IMR-90 (cell line): ENCODE measurements around the gene PCP4L1. TPM values are rescaled to one million over a fixed set of nuclear protein-coding genes. Genes with fewer than 3 reads are reported as not detected.

Source experiments
- ATAC-seq: fragments of 200-7000 bp; cut with Tn5 transposase; 2 replicates; pipeline ENCODE4 v1.9.1; 2020; ENCODE audit warnings: low read depth, mild to moderate bottlenecking, moderate library complexity
- BruUV-seq: library from RNA; stranded (reverse); fragments of 400-500 nt; replicated peaks from 2 replicates; lab custom pipeline; 2021; lab: Mats Ljungman, UMichigan
- CTCF ChIA-PET: fragments of 300-600 bp; formaldehyde crosslinking; extraction: SDS; loops from one replicate; lab custom pipeline; 2021; ENCODE audit warnings: antibody characterized with exemption; lab: Yijun Ruan, JAX
- POLR2A ChIA-PET: fragments of 300-600 bp; sonication (Branson Sonifier 250); formaldehyde crosslinking; loops from one replicate; lab custom pipeline; 2022; ENCODE audit warnings: antibody characterized with exemption; ENCODE audit not compliant: unreplicated experiment; lab: Charles Lee
- DNase-seq: peaks from one replicate; pipeline ENCODE4 v3.0.0; 2013
- H2AFZ ChIP-seq: replicated peaks from 2 replicates; pipeline ENCODE3; 2013; ENCODE audit warnings: low read length, mild to moderate bottlenecking; ENCODE audit not compliant: poor library complexity
- H2AK5ac ChIP-seq: 2 replicates; pipeline ENCODE4 v1.6.1; 2013; ENCODE audit warnings: low read depth, low read length, inconsistent platforms
- H2AK9ac ChIP-seq: replicated peaks from 2 replicates; pipeline ENCODE3; 2013; ENCODE audit warnings: mild to moderate bottlenecking, low read depth, low read length, moderate library complexity; ENCODE audit not compliant: poor library complexity
- H2BK120ac ChIP-seq: 2 replicates; pipeline ENCODE4 v1.6.1; 2013; ENCODE audit warnings: low read depth, low read length, inconsistent platforms
- H2BK15ac ChIP-seq: 3 replicates; pipeline ENCODE4 v1.6.1; 2013; ENCODE audit warnings: low read depth, low read length, inconsistent platforms
- H2BK20ac ChIP-seq: 2 replicates; pipeline ENCODE4 v1.6.1; 2013; ENCODE audit warnings: low read depth, mild to moderate bottlenecking, inconsistent platforms, low read length, moderate library complexity
- H2BK5ac ChIP-seq: 2 replicates; pipeline ENCODE4 v1.6.1; 2013; ENCODE audit warnings: mild to moderate bottlenecking, low read depth, low read length, inconsistent platforms; ENCODE audit not compliant: poor library complexity, severe bottlenecking
- H3K14ac ChIP-seq: replicated peaks from 2 replicates; pipeline ENCODE4 v1.6.1; 2013; ENCODE audit warnings: low read depth, low read length, inconsistent platforms
- H3K18ac ChIP-seq: 2 replicates; pipeline ENCODE4 v1.6.1; 2013; ENCODE audit warnings: low read depth, low read length, control low read depth
- H3K23ac ChIP-seq: 2 replicates; pipeline ENCODE4 v1.6.1; 2013; ENCODE audit warnings: low read depth, low read length, inconsistent platforms
- H3K27ac ChIP-seq: 2 replicates; pipeline ENCODE4 v1.5.1; 2013; ENCODE audit warnings: mild to moderate bottlenecking, control low read depth, low read length; ENCODE audit not compliant: insufficient read depth
- H3K27me3 ChIP-seq: 2 replicates; pipeline ENCODE4 v1.6.1; 2013; ENCODE audit warnings: low read length; ENCODE audit not compliant: control insufficient read depth, insufficient read depth
- H3K36me3 ChIP-seq: 2 replicates; pipeline ENCODE4 v1.6.1; 2013; ENCODE audit warnings: low read length, mixed read lengths; ENCODE audit not compliant: control insufficient read depth, insufficient read depth
- H3K4ac ChIP-seq: 2 replicates; pipeline ENCODE4 v1.6.1; 2013; ENCODE audit warnings: low read depth, low read length, inconsistent platforms
- H3K4me1 ChIP-seq: 2 replicates; pipeline ENCODE4 v1.6.1; 2013; ENCODE audit warnings: low read length, mixed read lengths; ENCODE audit not compliant: control insufficient read depth, insufficient read depth
- H3K4me2 ChIP-seq: 2 replicates; pipeline ENCODE4 v1.6.1; 2013; ENCODE audit warnings: low read depth, mild to moderate bottlenecking, control low read depth, low read length, moderate library complexity
- H3K4me3 ChIP-seq: 2 replicates; pipeline ENCODE4 v1.5.1; 2013; ENCODE audit warnings: low read depth, mild to moderate bottlenecking, control low read depth, low read length, moderate library complexity; ENCODE audit not compliant: insufficient read depth
- H3K56ac ChIP-seq: 2 replicates; pipeline ENCODE4 v1.6.1; 2013; ENCODE audit warnings: low read length, inconsistent platforms; ENCODE audit not compliant: insufficient read depth; ENCODE audit errors: extremely low read depth
- H3K79me1 ChIP-seq, 2 experiments: 2 replicates each; pipeline ENCODE4 v1.6.1; 2013; ENCODE audit warnings: low read length in 2 of 2, inconsistent platforms in 1 of 2, low read depth in 1 of 2
- H3K9ac ChIP-seq: 2 replicates; pipeline ENCODE4 v1.6.1; 2013; ENCODE audit warnings: low read depth, low read length, control low read depth
- H3K9me1 ChIP-seq: 2 replicates; pipeline ENCODE4 v1.6.1; 2013; ENCODE audit warnings: low read length, inconsistent platforms; ENCODE audit not compliant: insufficient read depth
- H3K9me3 ChIP-seq: 2 replicates; pipeline ENCODE4 v1.6.1; 2013; ENCODE audit warnings: low read length; ENCODE audit not compliant: control insufficient read depth, insufficient read depth
- H4K20me1 ChIP-seq: 2 replicates; pipeline ENCODE4 v1.6.1; 2013; ENCODE audit warnings: low read length, inconsistent platforms; ENCODE audit not compliant: insufficient read depth
- H4K5ac ChIP-seq: 2 replicates; pipeline ENCODE4 v1.6.1; 2013; ENCODE audit warnings: mild to moderate bottlenecking, low read depth, low read length, control low read depth
- H4K8ac ChIP-seq, 2 experiments: 2 replicates each; pipeline ENCODE4 v1.6.1; 2013; ENCODE audit warnings: low read depth in 2 of 2, low read length in 2 of 2, control low read depth in 1 of 2, inconsistent platforms in 1 of 2
- H4K91ac ChIP-seq: 2 replicates; pipeline ENCODE4 v1.6.1; 2013; ENCODE audit warnings: low read depth, low read length, inconsistent platforms; ENCODE audit not compliant: insufficient read depth
- NFE2L2 ChIP-seq: fragments of 150-350 bp; IDR thresholded peaks from 2 replicates; pipeline ENCODE4 v1.6.1; 2016; ENCODE audit warnings: low read depth, mild to moderate bottlenecking, low read length
- POLR2A ChIP-seq: IDR thresholded peaks from 2 replicates; pipeline ENCODE4 v1.6.1; 2012; ENCODE audit warnings: mild to moderate bottlenecking, low read depth, low read length
- WGBS, 2 experiments: methylation state at CpG; one replicate each; pipeline versions ENCODE4 v1.1.5 to v1.1.7; 2013; ENCODE audit warnings: missing lambda C conversion rate in 2 of 2; ENCODE audit not compliant: insufficient read length in 1 of 2; ENCODE audit errors: extremely low coverage in 2 of 2; 5-methylcytosine and 5-hydroxymethylcytosine counted together
- dilution Hi-C: fragments of 300-500 bp; cut with HindIII; formaldehyde crosslinking; loops from one replicate; pipeline ENCODE4 v1.14.3; 2018; ENCODE audit warnings: low sequenced_read_pairs; ENCODE audit not compliant: unreplicated experiment
- in situ Hi-C: fragments of 300-500 bp; cut with MboI; formaldehyde crosslinking; loops from 3 replicates; pipeline ENCODE4 v1.14.3; 2019; ENCODE audit warnings: low sequenced_read_pairs, inconsistent platforms, mixed read lengths
- intact Hi-C: fragments of 100-400 bp; cut with micrococcal nuclease; formaldehyde crosslinking; loops from 2 replicates; pipeline ENCODE4 v1.10.0; 2022
- polyA plus RNA-seq, 3 experiments: library from polyadenylated mRNA; depleted of rRNA; stranded (reverse); fragments of >200 nt; gene quantifications; 2 replicates each; pipeline ENCODE4 v1.2.3, GENCODE V29; 2012; ENCODE audit warnings: low replicate concordance in 1 of 3
- total RNA-seq: library from RNA; depleted of rRNA; stranded (reverse); fragments of >200 nt; gene quantifications from 2 replicates; pipeline ENCODE4 v1.2.3, GENCODE V29; 2012

The PCP4L1 gene
- total and polyA plus RNA-seq, 2 of the 4 experiments (the other 2 are of a cell fraction): not detected

DNA sequence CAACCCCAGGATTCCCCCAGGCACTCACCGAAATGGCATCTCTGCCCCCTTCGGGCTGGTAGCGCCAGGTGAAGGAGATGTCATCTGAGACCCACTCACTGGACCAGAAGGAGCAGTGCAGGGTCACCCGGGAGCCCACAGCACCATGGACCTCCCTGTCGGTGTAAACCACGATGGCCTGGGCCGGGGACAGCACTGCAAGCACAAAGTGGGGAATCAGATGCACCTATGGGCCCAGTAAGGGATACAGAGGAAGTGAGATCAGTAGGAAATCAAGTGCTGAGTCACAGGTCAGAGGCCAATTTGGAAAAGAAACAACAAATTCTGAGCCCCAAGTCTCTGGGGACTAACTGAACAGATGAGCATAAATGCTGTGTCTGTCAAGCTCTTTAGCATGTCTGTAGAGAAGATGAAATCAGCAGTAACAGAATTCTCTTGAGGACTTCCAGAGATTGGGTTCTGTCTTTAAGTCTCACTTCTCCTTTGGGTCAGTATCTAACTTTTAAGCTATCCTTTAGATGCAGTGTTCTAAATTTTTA is 48.8 kb downstream of the PCP4L1 start:
- CTCF ChIA-PET: interaction anchor here (1.4 kb wide), 1 partner anchor 16 kb away, joined by 5 read pairs; no protein-coding TSS in a partner anchor

More for the DNA sequence above, 48.8 kb downstream of the PCP4L1 start:
- Histone ChIP-seq H4K8ac (peak overlapping the region in 1 of 2 experiments; percentile 60; a peak in 3 of 4 replicates), H2BK5ac (no peak overlapping the region), H4K91ac (no peak overlapping the region; the same call in 1 of the 2 replicates), H3K27me3 (peaks cover 5% of the 10 kb centered on the region; the same call in 1 of the 2 replicates), H3K36me3 (no peaks in the 10 kb centered on the region), H4K20me1 (no peaks in the 10 kb centered on the region), H3K4me3 (no peak overlapping the region), H3K79me1 (no peaks in the 10 kb centered on the region; a peak in 1 of 4 replicates), H3K23ac (no peak overlapping the region), H2AFZ (peak overlapping the region; percentile 63), H3K9me1 (peaks cover 7% of the 10 kb centered on the region; the same call in 1 of the 2 replicates), H3K9ac (no peak overlapping the region), H3K27ac (no peak overlapping the region), H2BK120ac (peak overlapping the region; percentile 68; the same call in 1 of the 2 replicates), H3K4me2 (no peak overlapping the region), H2AK5ac (peak overlapping the region; percentile 71), H2AK9ac (peak overlapping the region; percentile 72), H3K4me1 (peaks cover 10% of the 10 kb centered on the region; the same call in 1 of the 2 replicates), H3K56ac (no peak overlapping the region), H3K18ac (no peak overlapping the region; the same call in 1 of the 2 replicates), H3K14ac (peak overlapping the region; percentile 59; the same call in 1 of the 2 replicates), H4K5ac (no peak overlapping the region; the same call in 1 of the 2 replicates), H3K4ac (no peak overlapping the region; the same call in 1 of the 2 replicates), H2BK15ac (no peak overlapping the region), H2BK20ac (no peak overlapping the region), H3K9me3 (no peaks in the 10 kb centered on the region)
- TF ChIP-seq NFE2L2: 0 out of 2 replicates have a peak, but pooled peaks have one; percentile 45
- TF ChIP-seq POLR2A: no peak
- no TSS peak for BruUV-seq
- intact Hi-C loops (no loop called here), in situ Hi-C loops (no loop called here), dilution Hi-C loops (no loop called here)
- ATAC-seq: peak; percentile 30; the same call in 1 of the 2 replicates
- DNase-seq: peak; percentile 50
- 100% methylated on average over 5 of the region's 7 CpGs; no CpG with 5 or more reads in 1 of the 2 experiments for WGBS, 2 experiments
- POLR2A ChIA-PET: no interaction called here
